ENCODE results near the gene CDK5RAP3. TPM values are rescaled to one million over a fixed set of nuclear protein-coding genes. Genes with fewer than 3 reads are reported as not detected.

Gene CDK5RAP3
- total RNA-seq, 1 donor, result 50.3 TPM

- TF ChIP-seq, protein P1, sequence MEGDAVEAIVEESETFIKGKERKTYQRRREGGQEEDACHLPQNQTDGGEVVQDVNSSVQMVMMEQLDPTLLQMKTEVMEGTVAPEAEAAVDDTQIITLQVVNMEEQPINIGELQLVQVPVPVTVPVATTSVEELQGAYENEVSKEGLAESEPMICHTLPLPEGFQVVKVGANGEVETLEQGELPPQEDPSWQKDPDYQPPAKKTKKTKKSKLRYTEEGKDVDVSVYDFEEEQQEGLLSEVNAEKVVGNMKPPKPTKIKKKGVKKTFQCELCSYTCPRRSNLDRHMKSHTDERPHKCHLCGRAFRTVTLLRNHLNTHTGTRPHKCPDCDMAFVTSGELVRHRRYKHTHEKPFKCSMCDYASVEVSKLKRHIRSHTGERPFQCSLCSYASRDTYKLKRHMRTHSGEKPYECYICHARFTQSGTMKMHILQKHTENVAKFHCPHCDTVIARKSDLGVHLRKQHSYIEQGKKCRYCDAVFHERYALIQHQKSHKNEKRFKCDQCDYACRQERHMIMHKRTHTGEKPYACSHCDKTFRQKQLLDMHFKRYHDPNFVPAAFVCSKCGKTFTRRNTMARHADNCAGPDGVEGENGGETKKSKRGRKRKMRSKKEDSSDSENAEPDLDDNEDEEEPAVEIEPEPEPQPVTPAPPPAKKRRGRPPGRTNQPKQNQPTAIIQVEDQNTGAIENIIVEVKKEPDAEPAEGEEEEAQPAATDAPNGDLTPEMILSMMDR (IDR thresholded peaks at IDR 0.05; ENCODE audit: extremely low read depth, low read depth, low read length), result no peak
- Histone ChIP-seq H3K27me3 (ENCODE audit: insufficient read depth, low read length) (no peaks in the 10 kb centered on the region), H4K20me1 (ENCODE audit: insufficient read depth, low read length) (no peaks in the 10 kb centered on the region), H3K4me3 (ENCODE audit: insufficient read depth, low read length) (no peak overlapping the region), H3K36me3 (ENCODE audit: insufficient read depth, low read length) (peaks cover 20% of the 10 kb centered on the region), H3K27ac (ENCODE audit: low read depth, low read length) (peak overlapping the region; percentile 64), H3K9me3 (ENCODE audit: low read depth, low read length) (no peaks in the 10 kb centered on the region), H3K4me2 (ENCODE audit: insufficient read depth, low read length) (peak overlapping the region; percentile 5), H3K79me2 (ENCODE audit: insufficient read depth, low read length) (peaks cover 18% of the 10 kb centered on the region), H2AFZ (ENCODE audit: low read length) (no peak overlapping the region), H3K4me1 (ENCODE audit: insufficient read depth, low read length) (peaks cover 55% of the 10 kb centered on the region)
- DNase-seq (ENCODE audit: insufficient read length, low spot score, missing footprints), result no peak
These were observed 25.1 kb upstream of the CDK5RAP3 start for GRCh38 chr17:47945529-47946508.

DNA sequence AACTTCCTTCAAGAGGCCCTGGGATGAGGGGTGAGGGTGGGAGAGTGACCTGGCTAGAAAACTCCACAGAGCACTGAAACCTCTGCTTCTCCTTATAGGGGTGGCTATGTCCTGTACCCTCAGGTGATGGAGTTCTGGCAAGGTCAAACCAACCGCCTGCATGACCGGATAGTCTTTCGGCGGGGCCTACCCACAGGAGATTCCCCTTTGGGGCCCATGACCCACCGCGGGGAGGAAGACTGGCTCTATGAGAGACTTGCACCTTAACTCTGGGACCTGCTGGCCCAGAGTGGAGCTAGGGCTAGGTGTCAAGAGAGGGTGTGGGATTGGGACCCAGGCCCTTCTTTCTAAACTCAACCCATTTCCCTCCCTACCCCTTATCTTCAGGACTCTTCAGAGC is 24.4 kb upstream of the CDK5RAP3 start:
- Histone ChIP-seq H3K9me3 (ENCODE audit: low read depth, low read length) (no peaks in the 10 kb centered on the region), H3K4me1 (ENCODE audit: insufficient read depth, low read length) (peaks cover 52% of the 10 kb centered on the region), H3K79me2 (ENCODE audit: insufficient read depth, low read length) (peaks cover 17% of the 10 kb centered on the region), H3K36me3 (ENCODE audit: insufficient read depth, low read length) (peaks cover 25% of the 10 kb centered on the region), H3K27ac (ENCODE audit: low read depth, low read length) (peak overlapping the region; percentile 64), H3K4me3 (ENCODE audit: insufficient read depth, low read length) (no peak overlapping the region), H3K4me2 (ENCODE audit: insufficient read depth, low read length) (no peak overlapping the region), H3K27me3 (ENCODE audit: insufficient read depth, low read length) (no peaks in the 10 kb centered on the region), H2AFZ (ENCODE audit: low read length) (no peak overlapping the region), H4K20me1 (ENCODE audit: insufficient read depth, low read length) (no peaks in the 10 kb centered on the region)
- TF ChIP-seq, protein P1 (IDR thresholded peaks at IDR 0.05; ENCODE audit: extremely low read depth, low read depth, low read length), result no peak
- DNase-seq (ENCODE audit: insufficient read length, low spot score, missing footprints), result no peak

DNA sequence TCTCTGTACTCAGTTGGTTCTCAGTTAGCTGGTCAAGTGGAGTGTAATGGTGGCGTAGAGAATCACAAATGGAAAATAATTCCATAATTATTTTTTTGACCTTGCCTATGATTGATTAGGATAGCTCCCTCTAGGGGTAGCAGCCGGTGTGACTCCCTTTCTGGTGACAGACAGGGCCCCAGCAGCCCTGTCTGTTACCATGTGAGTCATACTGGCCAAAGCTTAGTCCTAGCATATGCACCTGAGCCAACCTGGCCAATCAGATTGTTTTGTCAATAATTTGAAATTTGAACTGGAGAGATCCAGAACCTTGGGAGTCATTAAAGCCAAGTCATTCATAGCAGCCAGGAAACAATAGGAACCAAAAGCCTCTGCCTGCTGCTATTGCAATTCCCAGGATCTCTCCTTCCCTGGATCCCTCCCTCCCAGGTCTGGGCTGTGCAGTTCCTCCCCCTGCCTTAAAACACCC is 23.9 kb upstream of the CDK5RAP3 start:
- H3K27me3 ChIP-seq (ENCODE audit: insufficient read depth, low read length), result no peaks in the 10 kb centered on the region
- peaks cover 50% of the 10 kb centered on the region for H3K4me1 ChIP-seq (ENCODE audit: insufficient read depth, low read length)
- no peak overlapping the region for H2AFZ ChIP-seq (ENCODE audit: low read length)
- peaks cover 26% of the 10 kb centered on the region for H3K36me3 ChIP-seq (ENCODE audit: insufficient read depth, low read length)
- no peak overlapping the region for H3K4me2 ChIP-seq (ENCODE audit: insufficient read depth, low read length)
- TF ChIP-seq, protein P1 (IDR thresholded peaks at IDR 0.05; ENCODE audit: extremely low read depth, low read depth, low read length), result peak; percentile 98
- no peak overlapping the region for H3K4me3 ChIP-seq (ENCODE audit: insufficient read depth, low read length)
- H3K9me3 ChIP-seq (ENCODE audit: low read depth, low read length), result no peaks in the 10 kb centered on the region
- peaks cover 13% of the 10 kb centered on the region for H3K79me2 ChIP-seq (ENCODE audit: insufficient read depth, low read length)
- H4K20me1 ChIP-seq (ENCODE audit: insufficient read depth, low read length), result no peaks in the 10 kb centered on the region
- H3K27ac ChIP-seq (ENCODE audit: low read depth, low read length), result no peak overlapping the region
- peak; percentile 97 for DNase-seq (ENCODE audit: insufficient read length, low spot score, missing footprints)

- Histone ChIP-seq H3K9me3 (ENCODE audit: low read depth, low read length) (no peaks in the 10 kb centered on the region), H2AFZ (ENCODE audit: low read length) (no peak overlapping the region), H3K27ac (ENCODE audit: low read depth, low read length) (peak overlapping the region; percentile 14), H3K79me2 (ENCODE audit: insufficient read depth, low read length) (peaks cover under 1% of the 10 kb centered on the region), H3K4me3 (ENCODE audit: insufficient read depth, low read length) (no peak overlapping the region), H4K20me1 (ENCODE audit: insufficient read depth, low read length) (no peaks in the 10 kb centered on the region), H3K4me2 (ENCODE audit: insufficient read depth, low read length) (peak overlapping the region; percentile 82), H3K4me1 (ENCODE audit: insufficient read depth, low read length) (peaks cover 43% of the 10 kb centered on the region), H3K27me3 (ENCODE audit: insufficient read depth, low read length) (no peaks in the 10 kb centered on the region), H3K36me3 (ENCODE audit: insufficient read depth, low read length) (peaks cover 20% of the 10 kb centered on the region)
- no peak for DNase-seq (ENCODE audit: insufficient read length, low spot score, missing footprints)
- TF ChIP-seq, protein P1 (IDR thresholded peaks at IDR 0.05; ENCODE audit: extremely low read depth, low read depth, low read length), result no peak
These were observed 22.2 kb upstream of the CDK5RAP3 start for GRCh38 chr17:47948706-47949196.
